Cardiac muscle cell (in vitro differentiated cells and primary cell): ENCODE measurements around the gene LSG1. TPM values are rescaled to one million over a fixed set of nuclear protein-coding genes. Genes with fewer than 3 reads are reported as not detected.

Source experiments
- DNase-seq, 2 donors: peaks; one replicate each; pipeline versions ENCODE4 v3.0.0 to v3.0.0-alpha.2; 2010 to 2017; ENCODE audit warnings: low read depth in 1 of 2, low spot score in 1 of 2
- H3K27ac ChIP-seq: fragments of 200-600 bp; sonication (generic); 2 replicates; pipeline ENCODE4 v1.5.1; 2016
- H3K27me3 ChIP-seq: fragments of 200-600 bp; sonication (generic); 2 replicates; pipeline ENCODE4 v1.6.0; 2016; ENCODE audit warnings: control low read depth
- H3K36me3 ChIP-seq: fragments of 200-600 bp; sonication (generic); 2 replicates; pipeline ENCODE4 v1.5.1; 2016; ENCODE audit warnings: control low read depth
- H3K4me1 ChIP-seq: fragments of 200-600 bp; sonication (generic); 2 replicates; pipeline ENCODE4 v1.8.1; 2017; ENCODE audit warnings: low read depth, mild to moderate bottlenecking, mixed run types
- H3K4me3 ChIP-seq: fragments of 200-600 bp; sonication (generic); 2 replicates; pipeline ENCODE4 v1.5.1; 2016; ENCODE audit warnings: mild to moderate bottlenecking
- H3K9me3 ChIP-seq: fragments of 200-600 bp; sonication (generic); 2 replicates; pipeline ENCODE4 v1.5.1; 2017; ENCODE audit warnings: low read depth, mild to moderate bottlenecking, control low read depth
- polyA plus RNA-seq: library from polyadenylated mRNA; unstranded; fragments of >200 nt; fragmentation: Nextera tagmentation; extraction: Ambion mirVana; gene quantifications from 2 replicates; pipeline ENCODE4 v1.2.1, GENCODE V29; 2016
- total RNA-seq: library from RNA; depleted of rRNA; stranded (reverse); fragments of >200 nt; gene quantifications from 2 replicates; pipeline ENCODE4 v1.2.3, GENCODE V29; 2016
- TF ChIP-seq, protein P1 (sequence below): IDR thresholded peaks from 2 replicates; pipeline ENCODE4 v1.5.1; 2012; ENCODE audit warnings: low read depth, mild to moderate bottlenecking, low read length

Gene LSG1
- total and polyA plus RNA-seq, 2 experiments from 2014 or later, result 15.7 to 20.3 TPM

DNA sequence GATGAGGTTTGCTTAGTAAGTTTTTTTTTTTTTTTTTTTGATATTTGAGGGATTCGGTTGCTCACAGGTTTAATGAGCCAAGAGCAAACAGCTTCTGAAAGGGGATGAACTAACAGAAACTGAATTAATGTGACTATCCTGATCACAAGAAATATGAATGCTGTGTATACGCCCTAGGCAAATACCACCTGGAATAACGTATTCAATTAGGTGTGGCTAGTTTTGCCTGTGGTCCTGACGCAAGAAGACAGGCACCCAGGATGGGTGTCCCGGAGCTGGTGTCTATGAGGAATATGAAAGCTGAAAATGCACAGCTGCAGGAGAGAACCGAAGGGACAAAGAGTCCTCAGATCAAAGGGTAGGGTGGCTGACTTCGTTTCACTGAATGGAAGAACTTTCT lies 14.6 kb downstream of the LSG1 start:
- Histone ChIP-seq H3K9me3 (no peaks in the 10 kb centered on the region), H3K4me1 (no peaks in the 10 kb centered on the region), H3K4me3 (no peak overlapping the region), H3K27ac (no peak overlapping the region), H3K36me3 (peaks cover 31% of the 10 kb centered on the region), H3K27me3 (no peaks in the 10 kb centered on the region)
- TF ChIP-seq, protein P1, sequence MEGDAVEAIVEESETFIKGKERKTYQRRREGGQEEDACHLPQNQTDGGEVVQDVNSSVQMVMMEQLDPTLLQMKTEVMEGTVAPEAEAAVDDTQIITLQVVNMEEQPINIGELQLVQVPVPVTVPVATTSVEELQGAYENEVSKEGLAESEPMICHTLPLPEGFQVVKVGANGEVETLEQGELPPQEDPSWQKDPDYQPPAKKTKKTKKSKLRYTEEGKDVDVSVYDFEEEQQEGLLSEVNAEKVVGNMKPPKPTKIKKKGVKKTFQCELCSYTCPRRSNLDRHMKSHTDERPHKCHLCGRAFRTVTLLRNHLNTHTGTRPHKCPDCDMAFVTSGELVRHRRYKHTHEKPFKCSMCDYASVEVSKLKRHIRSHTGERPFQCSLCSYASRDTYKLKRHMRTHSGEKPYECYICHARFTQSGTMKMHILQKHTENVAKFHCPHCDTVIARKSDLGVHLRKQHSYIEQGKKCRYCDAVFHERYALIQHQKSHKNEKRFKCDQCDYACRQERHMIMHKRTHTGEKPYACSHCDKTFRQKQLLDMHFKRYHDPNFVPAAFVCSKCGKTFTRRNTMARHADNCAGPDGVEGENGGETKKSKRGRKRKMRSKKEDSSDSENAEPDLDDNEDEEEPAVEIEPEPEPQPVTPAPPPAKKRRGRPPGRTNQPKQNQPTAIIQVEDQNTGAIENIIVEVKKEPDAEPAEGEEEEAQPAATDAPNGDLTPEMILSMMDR, result no peak
- DNase-seq, result no peak

DNA sequence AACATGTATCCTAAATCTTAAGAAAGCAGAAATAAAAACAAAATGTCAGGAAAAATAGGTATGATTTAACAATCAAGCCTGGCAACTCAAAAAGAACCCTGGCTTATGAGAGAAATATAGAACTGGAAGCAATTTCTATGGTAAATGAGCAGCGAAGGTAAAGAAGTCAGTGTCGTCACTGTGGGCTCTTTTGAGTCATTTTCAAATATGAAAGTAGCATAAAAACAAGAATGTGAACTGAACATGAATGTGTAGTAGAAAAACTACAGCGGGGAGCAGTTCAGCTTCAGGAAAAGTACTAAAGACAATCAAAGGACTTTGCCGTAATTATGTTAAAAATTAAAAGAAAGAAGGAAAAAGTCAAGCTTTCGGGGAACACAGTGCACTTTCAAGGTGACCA lies 17.5 kb downstream of the LSG1 start:
- H3K4me3 ChIP-seq, result no peak overlapping the region
- no peak overlapping the region for H3K27ac ChIP-seq
- no peaks in the 10 kb centered on the region for H3K9me3 ChIP-seq
- no peaks in the 10 kb centered on the region for H3K27me3 ChIP-seq
- H3K36me3 ChIP-seq, result peaks cover 51% of the 10 kb centered on the region
- TF ChIP-seq, protein P1, result no peak
- no peak for DNase-seq
- H3K4me1 ChIP-seq, result no peaks in the 10 kb centered on the region

DNA sequence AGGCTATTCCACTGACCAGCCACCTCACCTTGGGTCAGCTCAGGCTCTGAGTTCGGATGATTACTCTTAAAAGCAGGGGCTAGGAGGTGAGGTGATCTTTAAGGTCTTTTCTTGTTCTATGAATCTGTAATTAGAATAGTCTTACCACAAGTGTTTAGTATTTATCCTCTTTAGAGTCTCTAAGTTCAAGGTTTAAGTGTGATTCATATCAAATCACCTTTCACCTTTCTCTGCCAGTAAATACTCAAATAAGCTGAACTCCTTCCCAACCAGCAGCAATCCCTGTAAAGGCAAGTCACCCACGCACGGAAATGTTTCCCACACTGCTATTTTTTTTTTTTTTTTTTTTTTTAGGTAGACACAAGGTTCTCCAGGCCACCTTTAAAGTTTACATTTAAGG lies 24.2 kb downstream of the LSG1 start:
- peaks cover 51% of the 10 kb centered on the region for H3K36me3 ChIP-seq
- H3K4me1 ChIP-seq, result no peaks in the 10 kb centered on the region
- H3K27me3 ChIP-seq, result no peaks in the 10 kb centered on the region
- H3K9me3 ChIP-seq, result no peaks in the 10 kb centered on the region
- H3K4me3 ChIP-seq, result no peak overlapping the region
- TF ChIP-seq, protein P1, result no peak
- no peak overlapping the region for H3K27ac ChIP-seq
- DNase-seq, result no peak

DNA sequence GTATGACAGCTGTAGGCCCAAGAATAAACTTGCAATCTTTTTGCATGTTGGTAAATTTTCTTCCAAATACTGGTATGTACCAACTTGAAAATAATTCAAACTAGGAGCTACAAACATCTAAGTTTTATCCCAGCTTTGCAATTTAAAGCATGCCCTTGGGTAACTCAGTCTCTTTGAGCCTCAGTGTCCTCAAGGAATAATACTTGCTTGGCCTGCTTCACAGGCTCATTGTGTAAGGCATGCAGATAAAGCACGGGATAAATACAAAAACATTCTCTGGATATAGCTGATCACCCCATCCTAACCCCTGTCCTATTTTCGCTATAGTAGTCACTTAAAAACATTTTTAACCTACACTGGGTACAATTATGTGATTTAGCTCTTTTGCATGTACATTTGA lies 29.2 kb downstream of the LSG1 start:
- Histone ChIP-seq H3K36me3 (peaks cover 16% of the 10 kb centered on the region), H3K9me3 (no peaks in the 10 kb centered on the region), H3K27me3 (no peaks in the 10 kb centered on the region), H3K4me3 (no peak overlapping the region), H3K27ac (no peak overlapping the region), H3K4me1 (peaks cover 4% of the 10 kb centered on the region)
- TF ChIP-seq, protein P1, result no peak
- DNase-seq, result peak in 1 of 2 donors; percentile 7

DNA sequence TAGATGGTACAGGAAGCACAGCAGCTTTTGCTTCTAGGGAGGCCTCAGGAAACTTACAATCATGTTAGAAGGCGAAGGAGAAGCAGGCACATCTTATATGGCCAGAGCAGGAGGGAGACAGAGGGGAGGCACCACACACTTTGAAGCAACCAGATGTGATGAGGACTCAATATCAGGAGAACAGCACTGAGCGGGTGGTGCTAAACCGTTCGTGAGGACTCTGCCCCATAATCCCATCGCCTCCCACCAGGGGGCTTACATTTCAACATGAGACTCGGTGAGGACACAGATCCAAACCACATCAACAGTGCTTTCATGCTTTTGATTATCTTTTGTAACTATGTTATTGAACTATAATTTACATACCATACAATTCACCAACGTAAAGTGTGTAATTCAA lies 31.2 kb downstream of the LSG1 start:
- H3K4me1 ChIP-seq, result peaks cover 4% of the 10 kb centered on the region
- DNase-seq, result peak in 1 of 2 donors; percentile 59
- no peak overlapping the region for H3K4me3 ChIP-seq
- H3K27me3 ChIP-seq, result no peaks in the 10 kb centered on the region
- TF ChIP-seq, protein P1, result peak; percentile 48
- no peak overlapping the region for H3K27ac ChIP-seq
- H3K36me3 ChIP-seq, result peaks cover 8% of the 10 kb centered on the region
- no peaks in the 10 kb centered on the region for H3K9me3 ChIP-seq
